NT2/D1 (cell line): ENCODE results near the gene MAOB.

Experiments
- DNase-seq: peaks from one replicate; pipeline ENCODE4 v3.0.0-alpha.2; 2011; ENCODE audit warnings: low read depth, low spot score
- H3K27me3 ChIP-seq: 2 replicates; pipeline ENCODE4 v1.6.0; 2011; ENCODE audit warnings: mild to moderate bottlenecking; ENCODE audit not compliant: insufficient read length, insufficient read depth
- H3K36me3 ChIP-seq: 2 replicates; pipeline ENCODE4 v1.6.1; 2011; ENCODE audit warnings: mild to moderate bottlenecking, low read length, mixed read lengths; ENCODE audit not compliant: insufficient read depth, insufficient read length
- H3K4me1 ChIP-seq: 2 replicates; pipeline ENCODE4 v1.5.1; 2011; ENCODE audit not compliant: insufficient read depth, insufficient read length
- H3K4me3 ChIP-seq: 2 replicates; pipeline ENCODE4 v1.5.1; 2011; ENCODE audit warnings: low read depth; ENCODE audit not compliant: insufficient read length
- H3K9ac ChIP-seq: 2 replicates; pipeline ENCODE4 v1.6.0; 2011; ENCODE audit warnings: low read depth; ENCODE audit not compliant: insufficient read length
- H3K9me3 ChIP-seq: 2 replicates; pipeline ENCODE4 v1.5.1; 2011; ENCODE audit warnings: mild to moderate bottlenecking, low read length; ENCODE audit not compliant: insufficient read depth
- SUZ12 ChIP-seq: IDR thresholded peaks from 2 replicates; pipeline ENCODE4 v1.6.1; 2011; ENCODE audit not compliant: insufficient read length, insufficient read depth; ENCODE audit errors: extremely low read depth
- YY1 ChIP-seq: IDR thresholded peaks from 2 replicates; pipeline ENCODE4 v1.6.1; 2011; ENCODE audit not compliant: insufficient read length, insufficient read depth
- ZNF274 ChIP-seq: IDR thresholded peaks from 2 replicates; pipeline ENCODE4 v1.6.1; 2011; ENCODE audit warnings: mild to moderate bottlenecking, low read depth, low read length

The MAOB gene

GRCh38 chrX:43720961-43721360 is 161.3 kb downstream of the MAOB start:
- Histone ChIP-seq H3K4me1 (no peaks in the 10 kb centered on the region), H3K4me3 (no peak overlapping the region), H3K9ac (no peak overlapping the region), H3K36me3 (no peaks in the 10 kb centered on the region), H3K27me3 (no peaks in the 10 kb centered on the region), H3K9me3 (no peaks in the 10 kb centered on the region)
- TF ChIP-seq YY1 (no peak), ZNF274 (no peak), SUZ12 (no peak)
- DNase-seq: no peak

GRCh38 chrX:43720082-43720481 is 162.2 kb downstream of the MAOB start:
- no peak for DNase-seq
- H3K36me3 ChIP-seq: no peaks in the 10 kb centered on the region
- H3K9ac ChIP-seq: no peak overlapping the region
- H3K4me3 ChIP-seq: no peak overlapping the region
- TF ChIP-seq YY1 (no peak), SUZ12 (no peak), ZNF274 (no peak)
- H3K4me1 ChIP-seq: no peaks in the 10 kb centered on the region
- no peaks in the 10 kb centered on the region for H3K27me3 ChIP-seq
- no peaks in the 10 kb centered on the region for H3K9me3 ChIP-seq

- Histone ChIP-seq H3K9ac (no peak overlapping the region), H3K9me3 (no peaks in the 10 kb centered on the region), H3K4me3 (no peak overlapping the region), H3K27me3 (no peaks in the 10 kb centered on the region), H3K4me1 (no peaks in the 10 kb centered on the region), H3K36me3 (no peaks in the 10 kb centered on the region)
- DNase-seq: no peak
- TF ChIP-seq YY1 (no peak), SUZ12 (no peak), ZNF274 (no peak)
Observed at GRCh38 chrX:43718956-43719355, 163.3 kb downstream of the MAOB start.

GRCh38 chrX:43718546-43718945 is 163.7 kb downstream of the MAOB start:
- DNase-seq: no peak
- TF ChIP-seq ZNF274 (no peak), YY1 (no peak), SUZ12 (no peak)
- H3K36me3 ChIP-seq: no peaks in the 10 kb centered on the region

GRCh38 chrX:43718081-43718480 is 164.2 kb downstream of the MAOB start:
- Histone ChIP-seq H3K9me3 (no peaks in the 10 kb centered on the region), H3K27me3 (no peaks in the 10 kb centered on the region), H3K4me1 (no peaks in the 10 kb centered on the region), H3K9ac (no peak overlapping the region), H3K4me3 (no peak overlapping the region), H3K36me3 (no peaks in the 10 kb centered on the region)
- DNase-seq: no peak
- TF ChIP-seq YY1 (no peak), ZNF274 (no peak), SUZ12 (no peak)

More at GRCh38 chrX:43718546-43718945, 163.7 kb downstream of the MAOB start:
- H3K4me1 ChIP-seq: no peaks in the 10 kb centered on the region
- H3K4me3 ChIP-seq: no peak overlapping the region
- H3K9me3 ChIP-seq: no peaks in the 10 kb centered on the region
- no peaks in the 10 kb centered on the region for H3K27me3 ChIP-seq
- no peak overlapping the region for H3K9ac ChIP-seq

- Histone ChIP-seq H3K4me3 (no peak overlapping the region), H3K4me1 (no peaks in the 10 kb centered on the region), H3K9ac (no peak overlapping the region), H3K9me3 (no peaks in the 10 kb centered on the region), H3K36me3 (no peaks in the 10 kb centered on the region), H3K27me3 (no peaks in the 10 kb centered on the region)
- TF ChIP-seq YY1: no peak
- TF ChIP-seq ZNF274: no peak
- TF ChIP-seq SUZ12: no peak
- DNase-seq: no peak
Observed at GRCh38 chrX:43717161-43717560, 165.1 kb downstream of the MAOB start.

GRCh38 chrX:43716696-43717095 is 165.6 kb downstream of the MAOB start:
- Histone ChIP-seq H3K36me3 (no peaks in the 10 kb centered on the region), H3K27me3 (no peaks in the 10 kb centered on the region), H3K4me3 (no peak overlapping the region), H3K9me3 (no peaks in the 10 kb centered on the region), H3K9ac (no peak overlapping the region), H3K4me1 (no peaks in the 10 kb centered on the region)
- no peak for DNase-seq
- TF ChIP-seq YY1 (no peak), SUZ12 (no peak), ZNF274 (no peak)
